OCI-LY7 (cell line): ENCODE results near the gene EHBP1. TPM values are rescaled to one million over a fixed set of nuclear protein-coding genes. Genes with fewer than 3 reads are reported as not detected.

ENCODE experiments used
- BruUV-seq: library from RNA; stranded (reverse); fragments of 400-500 nt; replicated peaks from 2 replicates; lab custom pipeline; 2021; lab: Mats Ljungman, UMichigan
- CTCF ChIA-PET: fragments of 300-600 bp; sonication (Branson Sonifier 250); formaldehyde crosslinking; loops from one replicate; lab custom pipeline; 2022; ENCODE audit warnings: antibody characterized with exemption; ENCODE audit not compliant: unreplicated experiment; lab: Charles Lee
- POLR2A ChIA-PET: fragments of 300-600 bp; sonication (Branson Sonifier 250); formaldehyde crosslinking; loops from one replicate; lab custom pipeline; 2022; ENCODE audit warnings: antibody characterized with exemption; lab: Charles Lee
- DNase-seq: peaks from one replicate; pipeline ENCODE4 v3.0.0-alpha.2; 2015; ENCODE audit warnings: low spot score
- H2AFZ ChIP-seq: fragments of 200-600 bp; sonication (generic), shearing (Covaris generic); 2 replicates; pipeline ENCODE4 v1.6.1; 2014; ENCODE audit warnings: mild to moderate bottlenecking, antibody characterized with exemption, low read length, moderate library complexity
- H3K27ac ChIP-seq: fragments of 200-600 bp; sonication (generic); 2 replicates; pipeline ENCODE4 v1.5.1; 2014; ENCODE audit warnings: mixed run types, low read depth, mild to moderate bottlenecking, moderate library complexity, low read length, inconsistent platforms; ENCODE audit not compliant: poor library complexity, severe bottlenecking
- H3K36me3 ChIP-seq: fragments of 200-600 bp; sonication (generic); 2 replicates; pipeline ENCODE4 v1.6.1; 2014; ENCODE audit warnings: mild to moderate bottlenecking, antibody characterized with exemption, low read length, moderate library complexity, mixed read lengths; ENCODE audit not compliant: insufficient read depth
- H3K4me1 ChIP-seq: fragments of 200-600 bp; sonication (generic); 2 replicates; pipeline ENCODE4 v1.5.1; 2014; ENCODE audit warnings: mild to moderate bottlenecking, low read length; ENCODE audit not compliant: insufficient read depth, poor library complexity, severe bottlenecking
- H3K4me2 ChIP-seq: fragments of 200-600 bp; sonication (generic); 2 replicates; pipeline ENCODE4 v1.6.1; 2014; ENCODE audit warnings: mild to moderate bottlenecking, low read length
- H3K4me3 ChIP-seq: fragments of 200-600 bp; sonication (generic); 2 replicates; pipeline ENCODE4 v1.5.1; 2014; ENCODE audit warnings: mild to moderate bottlenecking, low read depth, low read length; ENCODE audit not compliant: poor library complexity, severe bottlenecking
- H3K79me2 ChIP-seq: fragments of 200-600 bp; sonication (generic); 2 replicates; pipeline ENCODE4 v1.6.1; 2016; ENCODE audit warnings: low read depth, mild to moderate bottlenecking, low read length, moderate library complexity, mixed read lengths; ENCODE audit not compliant: insufficient read depth
- H3K9me2 ChIP-seq: fragments of 200-600 bp; sonication (generic); 2 replicates; pipeline ENCODE4 v1.6.1; 2016; ENCODE audit warnings: mild to moderate bottlenecking, low read length, mixed read lengths; ENCODE audit not compliant: insufficient read depth
- H3K9me3 ChIP-seq: fragments of 200-600 bp; sonication (generic); 2 replicates; pipeline ENCODE4 v1.6.1; 2014; ENCODE audit warnings: mild to moderate bottlenecking, mixed run types, low read length, mixed read lengths
- H4K20me1 ChIP-seq: fragments of 200-600 bp; sonication (generic); 2 replicates; pipeline ENCODE4 v1.6.1; 2014; ENCODE audit warnings: mild to moderate bottlenecking, antibody characterized with exemption, low read length, moderate library complexity, mixed read lengths; ENCODE audit not compliant: insufficient read depth
- EZH2phosphoT487 ChIP-seq: fragments of 200-600 bp; sonication (generic); IDR thresholded peaks from 2 replicates; pipeline ENCODE4 v1.6.1; 2018; ENCODE audit warnings: low read depth, borderline replicate concordance, mild to moderate bottlenecking, mixed run types, antibody characterized with exemption, low read length, moderate library complexity, mixed read lengths
- intact Hi-C: fragments of 100-400 bp; cut with micrococcal nuclease; formaldehyde crosslinking; loops from one replicate; pipeline ENCODE4 v1.10.0; 2022; ENCODE audit not compliant: unreplicated experiment
- total RNA-seq, 2 experiments: library from RNA; depleted of rRNA in 1 of 2; stranded (reverse); fragments of >200 nt in 1 of 2; shearing (Covaris generic) in 1 of 2; gene quantifications; 2 replicates each; pipeline ENCODE4 v1.2.3, GENCODE V29; 2014 to 2022
- TF ChIP-seq, protein P1 (sequence below): fragments of 200-600 bp; sonication (generic); conservative IDR thresholded peaks from 2 replicates; pipeline ENCODE4 v1.5.1; 2014; ENCODE audit warnings: mild to moderate bottlenecking, antibody characterized with exemption, low read length, moderate library complexity, mixed read lengths

EHBP1 gene
- total RNA-seq, 2 experiments from 2014 or later, result 26.8 to 34.1 TPM

DNA sequence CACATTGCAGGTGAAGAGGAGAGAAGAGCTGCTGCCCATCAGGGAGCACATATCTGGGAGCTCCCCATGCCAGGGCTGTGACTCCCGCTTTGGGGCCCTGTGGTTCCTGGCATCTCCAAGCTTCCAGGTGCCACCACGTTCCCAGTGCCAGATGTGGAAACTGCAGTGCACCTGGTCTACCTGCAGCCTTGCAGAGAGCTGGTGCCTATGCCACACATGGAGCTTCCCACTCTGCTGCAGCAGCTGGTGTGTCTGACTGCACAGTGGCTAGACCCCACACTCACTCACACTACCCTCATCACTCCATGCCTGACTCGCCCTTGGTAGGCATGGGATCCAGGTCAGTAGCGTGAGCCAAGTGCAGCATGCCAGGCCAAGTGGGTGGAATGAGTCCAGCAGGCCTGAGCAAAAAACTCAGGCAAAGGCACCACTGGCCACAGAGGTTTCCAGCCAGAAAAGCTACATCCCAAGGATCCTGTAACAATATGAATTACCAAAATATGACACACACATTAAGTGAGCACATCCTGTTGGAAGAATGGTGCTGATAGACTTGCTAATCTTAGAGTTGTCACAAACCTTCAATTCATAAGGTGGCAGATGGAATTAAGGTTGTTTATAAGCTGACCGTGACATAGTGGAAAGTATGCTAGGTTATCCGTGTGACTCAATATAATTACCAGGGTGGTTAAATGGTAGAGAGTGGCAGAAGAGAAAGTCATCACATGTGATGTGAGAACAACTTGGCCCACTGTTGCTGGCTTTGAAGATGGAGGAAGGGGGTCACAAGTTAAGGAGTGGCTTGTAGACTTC lies 150.9 kb downstream of the EHBP1 start:
- POLR2A ChIA-PET, result interaction anchor here (0.8 to 0.9 kb wide), 2 partner anchors 12 to 13 kb away, joined by 3 to 6 read pairs; no protein-coding TSS in a partner anchor
- Histone ChIP-seq H2AFZ (no peak overlapping the region), H3K27ac (no peak overlapping the region), H4K20me1 (no peaks in the 10 kb centered on the region), H3K9me3 (no peaks in the 10 kb centered on the region), H3K4me1 (no peaks in the 10 kb centered on the region), H3K4me2 (no peak overlapping the region), H3K9me2 (no peaks in the 10 kb centered on the region), H3K36me3 (no peaks in the 10 kb centered on the region), H3K79me2 (no peaks in the 10 kb centered on the region), H3K4me3 (no peak overlapping the region)
- TF ChIP-seq, protein P1, sequence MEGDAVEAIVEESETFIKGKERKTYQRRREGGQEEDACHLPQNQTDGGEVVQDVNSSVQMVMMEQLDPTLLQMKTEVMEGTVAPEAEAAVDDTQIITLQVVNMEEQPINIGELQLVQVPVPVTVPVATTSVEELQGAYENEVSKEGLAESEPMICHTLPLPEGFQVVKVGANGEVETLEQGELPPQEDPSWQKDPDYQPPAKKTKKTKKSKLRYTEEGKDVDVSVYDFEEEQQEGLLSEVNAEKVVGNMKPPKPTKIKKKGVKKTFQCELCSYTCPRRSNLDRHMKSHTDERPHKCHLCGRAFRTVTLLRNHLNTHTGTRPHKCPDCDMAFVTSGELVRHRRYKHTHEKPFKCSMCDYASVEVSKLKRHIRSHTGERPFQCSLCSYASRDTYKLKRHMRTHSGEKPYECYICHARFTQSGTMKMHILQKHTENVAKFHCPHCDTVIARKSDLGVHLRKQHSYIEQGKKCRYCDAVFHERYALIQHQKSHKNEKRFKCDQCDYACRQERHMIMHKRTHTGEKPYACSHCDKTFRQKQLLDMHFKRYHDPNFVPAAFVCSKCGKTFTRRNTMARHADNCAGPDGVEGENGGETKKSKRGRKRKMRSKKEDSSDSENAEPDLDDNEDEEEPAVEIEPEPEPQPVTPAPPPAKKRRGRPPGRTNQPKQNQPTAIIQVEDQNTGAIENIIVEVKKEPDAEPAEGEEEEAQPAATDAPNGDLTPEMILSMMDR, result no peak
- TF ChIP-seq EZH2phosphoT487, result no peak
- DNase-seq, result no peak
- CTCF ChIA-PET, result no interaction called here
- no TSS peak for BruUV-seq
- intact Hi-C loops, result no loop called here

DNA sequence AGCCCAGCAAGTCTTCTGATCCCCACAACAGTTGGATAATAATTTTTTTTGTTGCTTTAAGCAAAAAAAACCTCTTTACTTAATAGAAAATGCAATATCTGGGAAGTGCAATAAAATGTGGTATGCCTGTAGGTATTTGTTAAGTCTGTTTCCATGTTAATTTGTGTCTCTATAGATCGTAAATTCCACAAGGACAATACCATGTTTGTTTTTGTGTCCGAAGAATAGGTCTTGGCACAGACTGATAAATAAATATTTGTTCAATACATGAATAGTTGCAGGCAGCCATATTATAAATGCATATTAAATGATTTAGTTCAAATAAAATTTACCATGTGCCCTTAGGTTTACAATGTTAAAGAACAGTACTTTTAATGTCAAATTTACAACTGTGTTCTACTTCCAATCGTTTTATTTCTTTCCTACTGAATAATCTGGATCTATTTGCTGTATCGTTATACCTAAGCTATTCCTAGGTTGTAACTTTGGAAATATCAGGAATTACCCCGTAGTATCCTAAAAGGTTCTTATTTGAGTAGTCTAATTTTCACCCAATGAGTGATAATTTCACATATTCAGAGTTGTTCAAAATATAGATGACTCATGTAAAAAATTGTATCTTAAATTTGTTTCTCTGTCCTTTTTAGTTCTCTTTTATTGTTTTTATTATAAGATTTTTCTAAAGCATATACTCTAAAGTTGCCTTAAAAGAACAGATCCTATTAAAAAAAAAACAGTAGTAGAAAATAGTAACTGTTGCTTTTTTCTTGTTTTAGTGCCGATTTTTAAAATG lies 151.8 kb downstream of the EHBP1 start:
- ChIA-PET CTCF (no interaction called here), POLR2A (interaction anchor here (0.5 kb wide), 1 partner anchor 154 kb away, joined by 4 read pairs; no protein-coding TSS in a partner anchor)
- no peak for TF ChIP-seq EZH2phosphoT487
- TF ChIP-seq, protein P1, result no peak

More for the DNA sequence above, 151.8 kb downstream of the EHBP1 start:
- no peak for DNase-seq
- no TSS peak for BruUV-seq
- no peak overlapping the region for H2AFZ ChIP-seq
- no peak overlapping the region for H3K27ac ChIP-seq
- no peaks in the 10 kb centered on the region for H3K9me3 ChIP-seq
- intact Hi-C loops, result no loop called here
- H3K4me2 ChIP-seq, result no peak overlapping the region
- H3K36me3 ChIP-seq, result no peaks in the 10 kb centered on the region
- no peak overlapping the region for H3K4me3 ChIP-seq
- H3K9me2 ChIP-seq, result no peaks in the 10 kb centered on the region
- no peaks in the 10 kb centered on the region for H3K79me2 ChIP-seq
- no peaks in the 10 kb centered on the region for H3K4me1 ChIP-seq
- H4K20me1 ChIP-seq, result no peaks in the 10 kb centered on the region
